Smooth muscle cell (in vitro differentiated cells): ENCODE data around the gene CNTD1. TPM values are rescaled to one million over a fixed set of nuclear protein-coding genes. Genes with fewer than 3 reads are reported as not detected.

ENCODE experiments used
- DNase-seq: peaks from one replicate; lab custom pipeline; 2025; ENCODE audit not compliant: unreplicated experiment; lab: John Stamatoyannopoulos, UW
- H2AFZ ChIP-seq: fragments of 200-600 bp; sonication (generic); 2 replicates; pipeline ENCODE4 v1.6.0; 2016; ENCODE audit warnings: antibody characterized with exemption, low read depth, mild to moderate bottlenecking
- H3F3A ChIP-seq: fragments of 200-600 bp; sonication (generic); 2 replicates; pipeline ENCODE4 v1.6.0; 2017; ENCODE audit warnings: antibody characterized with exemption, low read depth
- H3K27ac ChIP-seq: fragments of 200-600 bp; sonication (generic); 2 replicates; pipeline ENCODE4 v1.5.1; 2016; ENCODE audit warnings: low read depth, mild to moderate bottlenecking
- H3K27me3 ChIP-seq: fragments of 200-600 bp; sonication (generic); 2 replicates; pipeline ENCODE4 v1.6.1; 2016; ENCODE audit warnings: low read depth, mild to moderate bottlenecking
- H3K36me3 ChIP-seq: fragments of 200-600 bp; sonication (generic); 2 replicates; pipeline ENCODE4 v1.5.1; 2016; ENCODE audit warnings: low read depth
- H3K4me1 ChIP-seq: fragments of 200-600 bp; sonication (generic); 2 replicates; pipeline ENCODE4 v1.5.1; 2016; ENCODE audit warnings: low read depth
- H3K4me2 ChIP-seq: fragments of 200-600 bp; sonication (generic); 2 replicates; pipeline ENCODE4 v1.6.0; 2016; ENCODE audit warnings: mild to moderate bottlenecking
- H3K4me3 ChIP-seq: fragments of 200-600 bp; sonication (generic); 2 replicates; pipeline ENCODE4 v1.5.1; 2016; ENCODE audit warnings: mild to moderate bottlenecking
- H3K79me2 ChIP-seq: fragments of 200-600 bp; sonication (generic); 2 replicates; pipeline ENCODE4 v1.6.0; 2016; ENCODE audit warnings: low read depth, mild to moderate bottlenecking
- H3K9ac ChIP-seq: fragments of 200-600 bp; sonication (generic); 2 replicates; pipeline ENCODE4 v1.6.0; 2016; ENCODE audit warnings: low read depth
- H3K9me3 ChIP-seq: fragments of 200-600 bp; sonication (generic); replicated peaks from 2 replicates; pipeline ENCODE4 v1.5.1; 2016; ENCODE audit warnings: low read depth
- H4K20me1 ChIP-seq: fragments of 200-600 bp; sonication (generic); 2 replicates; pipeline ENCODE4 v1.6.0; 2016; ENCODE audit warnings: low read depth
- WGBS: methylation state at CpG from one replicate; pipeline ENCODE4 v1.1.7; 2016; ENCODE audit warnings: low lambda C conversion rate; 5-methylcytosine and 5-hydroxymethylcytosine counted together
- polyA plus RNA-seq: library from polyadenylated mRNA; unstranded; fragments of >200 nt; fragmentation: Nextera tagmentation; extraction: Ambion mirVana; gene quantifications from 2 replicates; pipeline ENCODE4 v1.2.1, GENCODE V29; 2016
- total RNA-seq: library from RNA; depleted of rRNA; stranded (reverse); fragments of >200 nt; gene quantifications from 2 replicates; pipeline ENCODE4 v1.2.3, GENCODE V29; 2014
- TF ChIP-seq, protein P1 (sequence below): fragments of 200-600 bp; sonication (generic); IDR thresholded peaks from 2 replicates; pipeline ENCODE4 v1.5.1; 2017; ENCODE audit warnings: borderline replicate concordance, mild to moderate bottlenecking, antibody characterized with exemption; ENCODE audit not compliant: insufficient read depth, poor library complexity, severe bottlenecking

The CNTD1 gene
- total and polyA plus RNA-seq, 2 experiments from 2014 or later, result 0.17 TPM; not detected in 1

DNA sequence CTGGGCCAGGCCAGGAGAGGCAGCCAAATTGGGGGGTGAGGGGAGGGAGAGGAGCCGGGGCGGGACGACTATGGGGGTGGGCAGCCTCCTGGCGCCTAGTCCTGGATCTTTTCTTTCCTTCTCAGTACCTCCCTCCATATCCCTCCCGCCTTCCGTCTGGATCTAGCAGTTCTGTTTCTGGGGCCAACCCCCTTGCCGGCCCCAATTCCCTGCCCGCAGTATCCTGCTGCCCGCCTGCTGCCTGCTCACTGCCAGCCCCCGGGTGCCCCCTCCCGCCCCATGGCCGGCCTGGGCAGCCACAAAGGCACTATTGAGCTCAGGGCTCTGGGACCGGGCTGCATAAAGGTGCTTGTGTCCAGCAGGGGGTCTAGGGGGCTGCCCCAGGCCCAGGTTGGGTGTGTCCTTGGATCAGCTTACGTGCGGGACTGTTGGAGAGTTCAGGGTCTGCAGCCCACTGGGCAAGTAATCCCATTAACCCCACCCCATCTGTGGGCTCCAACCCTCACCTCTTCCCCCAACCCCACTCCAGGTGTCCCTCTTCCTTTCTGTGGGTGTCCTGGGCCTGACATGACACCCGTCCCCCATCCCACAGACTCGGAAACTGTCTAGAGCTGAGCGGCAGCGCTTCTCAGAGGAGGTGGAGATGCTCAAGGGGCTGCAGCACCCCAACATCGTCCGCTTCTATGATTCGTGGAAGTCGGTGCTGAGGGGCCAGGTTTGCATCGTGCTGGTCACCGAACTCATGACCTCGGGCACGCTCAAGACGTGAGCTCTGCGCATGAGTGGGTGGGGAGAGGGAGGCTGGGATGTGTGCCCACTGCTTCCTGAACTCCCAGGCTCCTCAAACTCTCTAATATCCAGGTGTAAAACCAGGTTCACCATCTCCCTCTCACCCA lies 16.2 kb upstream of the CNTD1 start:
- TF ChIP-seq, protein P1, sequence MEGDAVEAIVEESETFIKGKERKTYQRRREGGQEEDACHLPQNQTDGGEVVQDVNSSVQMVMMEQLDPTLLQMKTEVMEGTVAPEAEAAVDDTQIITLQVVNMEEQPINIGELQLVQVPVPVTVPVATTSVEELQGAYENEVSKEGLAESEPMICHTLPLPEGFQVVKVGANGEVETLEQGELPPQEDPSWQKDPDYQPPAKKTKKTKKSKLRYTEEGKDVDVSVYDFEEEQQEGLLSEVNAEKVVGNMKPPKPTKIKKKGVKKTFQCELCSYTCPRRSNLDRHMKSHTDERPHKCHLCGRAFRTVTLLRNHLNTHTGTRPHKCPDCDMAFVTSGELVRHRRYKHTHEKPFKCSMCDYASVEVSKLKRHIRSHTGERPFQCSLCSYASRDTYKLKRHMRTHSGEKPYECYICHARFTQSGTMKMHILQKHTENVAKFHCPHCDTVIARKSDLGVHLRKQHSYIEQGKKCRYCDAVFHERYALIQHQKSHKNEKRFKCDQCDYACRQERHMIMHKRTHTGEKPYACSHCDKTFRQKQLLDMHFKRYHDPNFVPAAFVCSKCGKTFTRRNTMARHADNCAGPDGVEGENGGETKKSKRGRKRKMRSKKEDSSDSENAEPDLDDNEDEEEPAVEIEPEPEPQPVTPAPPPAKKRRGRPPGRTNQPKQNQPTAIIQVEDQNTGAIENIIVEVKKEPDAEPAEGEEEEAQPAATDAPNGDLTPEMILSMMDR, result no peak
- Histone ChIP-seq H3K4me3 (no peak overlapping the region), H2AFZ (no peak overlapping the region), H3K27ac (no peak overlapping the region), H3K4me2 (no peak overlapping the region), H3K9ac (no peak overlapping the region), H3K9me3 (no peaks in the 10 kb centered on the region), H3K27me3 (peaks cover 28% of the 10 kb centered on the region), H3F3A (peaks cover 4% of the 10 kb centered on the region), H3K4me1 (no peaks in the 10 kb centered on the region), H4K20me1 (no peaks in the 10 kb centered on the region), H3K36me3 (no peaks in the 10 kb centered on the region), H3K79me2 (no peaks in the 10 kb centered on the region)
- no peak for DNase-seq
- WGBS, result 92% methylated on average over 26 of the region's 29 CpGs

DNA sequence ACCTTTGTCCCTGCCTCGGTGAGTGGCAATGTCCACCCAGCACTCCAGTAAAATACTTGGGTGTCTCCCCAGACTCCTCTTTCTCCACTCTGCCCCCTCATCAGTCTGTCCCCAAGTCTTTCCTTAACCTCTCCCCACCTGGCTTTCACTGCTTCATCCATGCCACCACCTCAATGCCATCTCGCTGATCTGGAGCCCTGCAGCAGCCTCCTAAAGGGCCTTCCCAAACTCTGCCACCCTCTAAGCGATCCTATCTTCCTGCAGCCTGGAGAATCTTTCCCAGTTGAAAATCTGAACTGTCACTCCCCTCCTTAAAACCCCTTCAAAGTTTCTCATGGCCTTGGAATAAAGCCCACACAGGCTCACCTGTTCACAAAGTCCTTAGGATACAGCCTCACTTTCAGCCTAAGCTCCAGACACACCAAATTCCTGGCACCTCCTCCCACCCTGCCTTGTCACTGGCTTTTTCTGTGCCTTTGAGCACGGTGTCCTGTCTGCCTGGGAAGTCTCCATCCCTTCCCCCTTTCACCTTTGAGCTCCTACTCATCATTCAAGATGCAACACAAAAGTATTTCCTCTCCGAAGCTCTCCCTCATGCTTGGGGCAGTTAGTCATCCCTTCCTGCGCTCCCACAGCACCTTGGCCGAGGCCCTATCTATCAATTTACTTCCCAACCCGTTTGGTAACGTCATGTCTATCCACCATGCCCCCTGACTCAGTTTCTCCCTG lies 15.4 kb upstream of the CNTD1 start:
- Histone ChIP-seq H3K27ac (no peak overlapping the region), H3F3A (peaks cover 3% of the 10 kb centered on the region), H2AFZ (no peak overlapping the region), H3K36me3 (no peaks in the 10 kb centered on the region), H3K9me3 (no peaks in the 10 kb centered on the region), H3K4me2 (no peak overlapping the region), H3K4me3 (no peak overlapping the region), H3K79me2 (no peaks in the 10 kb centered on the region), H4K20me1 (no peaks in the 10 kb centered on the region), H3K4me1 (no peaks in the 10 kb centered on the region), H3K27me3 (peaks cover 28% of the 10 kb centered on the region), H3K9ac (no peak overlapping the region)
- WGBS, result 46% methylated on average over 9 of the region's 9 CpGs
- no peak for DNase-seq
- TF ChIP-seq, protein P1, result no peak

DNA sequence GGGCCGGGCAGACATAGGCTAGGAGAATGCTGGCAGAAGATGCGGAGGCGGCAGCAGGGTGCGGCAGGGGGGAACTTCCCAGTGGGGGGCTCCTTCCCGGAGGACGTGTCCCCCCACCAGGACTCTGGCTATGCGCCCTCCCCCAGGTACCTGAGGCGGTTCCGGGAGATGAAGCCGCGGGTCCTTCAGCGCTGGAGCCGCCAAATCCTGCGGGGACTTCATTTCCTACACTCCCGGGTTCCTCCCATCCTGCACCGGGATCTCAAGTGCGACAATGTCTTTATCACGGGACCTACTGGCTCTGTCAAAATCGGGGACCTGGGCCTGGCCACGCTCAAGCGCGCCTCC lies 14.9 kb upstream of the CNTD1 start:
- Histone ChIP-seq H3K36me3 (no peaks in the 10 kb centered on the region), H3F3A (no peaks in the 10 kb centered on the region), H3K27ac (no peak overlapping the region), H3K4me1 (no peaks in the 10 kb centered on the region), H3K4me2 (no peak overlapping the region), H3K4me3 (no peak overlapping the region), H3K9ac (no peak overlapping the region), H3K79me2 (no peaks in the 10 kb centered on the region), H3K27me3 (peaks cover 28% of the 10 kb centered on the region), H3K9me3 (no peaks in the 10 kb centered on the region), H4K20me1 (no peaks in the 10 kb centered on the region), H2AFZ (no peak overlapping the region)
- WGBS, result 89% methylated on average over 20 of the region's 22 CpGs
- TF ChIP-seq, protein P1, result no peak
- DNase-seq, result no peak
